GDM1 (cell line): ENCODE measurements around the gene PSMD1.

ENCODE experiments used
- DNase-seq: peaks from one replicate; lab custom pipeline; 2025; lab: John Stamatoyannopoulos, UW

Gene PSMD1

DNA sequence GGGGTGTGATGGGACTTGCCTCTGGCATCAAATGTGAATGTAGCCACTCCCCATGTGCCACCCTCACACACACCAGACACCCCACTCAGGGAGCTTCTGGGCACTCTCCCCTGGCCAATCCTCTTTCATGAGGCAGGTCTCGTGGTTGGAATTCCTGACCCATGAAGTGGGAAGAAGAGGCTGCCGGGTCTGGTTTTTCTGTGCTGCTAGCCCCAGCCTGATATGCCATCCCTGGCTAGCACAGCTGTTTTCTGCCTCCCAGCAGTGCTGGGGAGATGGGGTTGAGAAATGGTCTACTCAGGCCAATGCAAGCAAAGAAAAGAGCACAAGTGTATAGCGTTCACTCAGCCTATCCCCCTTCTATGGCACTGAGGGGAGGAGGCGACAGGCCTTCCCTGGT, 20.5 kb upstream of the PSMD1 start:
- DNase-seq: no peak

DNA sequence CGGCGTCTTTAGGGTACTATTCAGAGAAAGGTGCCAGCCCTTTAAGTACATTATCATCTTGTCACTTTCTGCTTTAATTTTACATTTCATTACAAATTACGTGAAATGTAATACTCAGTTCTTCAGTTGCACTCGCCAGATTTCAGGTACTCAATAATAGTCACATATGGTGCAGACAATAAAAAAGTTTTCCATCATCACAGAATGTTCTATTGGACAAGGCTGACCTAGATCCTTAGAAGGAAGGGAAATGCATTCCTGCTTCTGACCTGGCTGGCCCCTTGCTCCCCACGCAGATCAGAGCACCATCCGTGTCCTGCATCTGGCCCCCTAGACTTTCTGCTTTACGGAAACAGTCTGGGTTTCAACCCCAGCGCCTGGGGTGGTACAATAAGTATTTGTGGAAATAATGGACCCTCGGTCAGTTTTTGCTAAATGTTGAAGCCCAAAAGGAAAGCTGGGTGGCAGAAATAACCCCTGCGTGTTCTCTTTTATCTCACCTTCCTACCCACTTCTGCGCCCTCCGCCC, 20.0 kb upstream of the PSMD1 start:
- DNase-seq: no peak

DNA sequence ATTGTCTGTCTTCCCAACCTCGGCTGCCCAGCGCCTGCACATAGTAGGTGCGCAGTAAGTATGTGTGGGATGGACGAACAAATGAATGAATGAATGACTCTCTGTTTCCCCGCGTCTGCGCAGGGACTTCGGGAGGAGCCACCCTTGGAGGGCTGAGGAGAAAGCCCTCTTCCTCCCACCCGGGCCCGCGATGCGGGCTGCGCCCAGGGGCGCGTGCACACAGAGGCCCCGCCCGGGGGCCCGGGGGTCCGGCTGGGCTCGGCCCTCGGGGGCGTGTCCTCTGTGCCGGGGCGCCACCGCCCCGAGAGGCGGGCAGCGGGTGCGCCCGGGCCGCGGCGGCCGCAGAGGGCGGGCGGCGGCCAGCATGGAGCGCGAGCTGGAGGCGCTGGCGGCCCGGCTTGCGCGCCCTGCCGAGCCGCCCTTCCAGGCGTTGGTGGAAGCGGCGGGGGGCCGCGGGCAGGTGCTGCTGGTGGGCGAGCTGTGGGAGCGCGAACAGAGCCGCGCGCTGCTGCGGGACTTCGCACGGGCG, 19.4 kb upstream of the PSMD1 start, which contains the start of gene C2orf72:
Gene C2orf72 (plus strand): TSS at position 322 of the 529 bp plus-strand sequence. CDS start 43 bp downstream, at position 365.
- no peak for DNase-seq

DNA sequence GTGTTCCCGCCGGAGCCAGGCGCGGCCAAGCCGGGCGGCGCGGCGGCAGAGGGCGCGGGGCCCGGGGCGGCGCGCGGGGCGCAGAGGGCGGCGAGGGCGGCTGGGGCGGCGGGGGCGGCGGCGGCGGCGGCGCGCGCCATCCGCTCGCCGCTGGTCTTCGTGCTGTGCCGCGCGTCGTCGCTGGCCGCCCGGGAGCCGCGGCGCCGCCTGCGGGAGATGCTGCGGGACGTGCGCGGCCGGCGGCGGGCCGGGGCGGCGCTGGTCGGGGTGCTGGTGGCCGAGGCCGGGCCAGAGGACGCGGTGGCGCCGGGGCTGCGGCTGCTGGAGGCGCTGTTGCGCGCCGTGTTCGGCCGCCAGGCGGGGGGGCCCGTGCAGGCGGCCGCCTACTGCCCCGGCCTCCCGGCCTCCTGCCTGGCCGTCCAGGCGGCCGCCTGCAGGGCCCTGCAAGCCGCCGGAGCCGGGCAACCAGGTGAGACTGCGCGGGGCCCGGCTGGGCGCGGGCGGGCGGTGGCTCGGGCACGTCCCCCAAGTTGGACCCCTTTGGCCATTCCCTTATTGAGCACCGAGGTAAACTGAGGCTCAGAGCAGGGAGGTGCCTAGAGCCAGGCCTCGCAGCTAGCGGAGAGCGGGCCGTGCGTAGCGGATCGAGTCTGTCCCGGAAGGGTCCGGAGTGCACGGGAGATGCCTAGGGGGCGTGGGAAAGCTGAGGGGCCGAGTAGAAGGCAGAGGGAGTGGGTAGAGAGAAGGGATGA, 18.8 kb upstream of the PSMD1 start:
- DNase-seq: no peak

DNA sequence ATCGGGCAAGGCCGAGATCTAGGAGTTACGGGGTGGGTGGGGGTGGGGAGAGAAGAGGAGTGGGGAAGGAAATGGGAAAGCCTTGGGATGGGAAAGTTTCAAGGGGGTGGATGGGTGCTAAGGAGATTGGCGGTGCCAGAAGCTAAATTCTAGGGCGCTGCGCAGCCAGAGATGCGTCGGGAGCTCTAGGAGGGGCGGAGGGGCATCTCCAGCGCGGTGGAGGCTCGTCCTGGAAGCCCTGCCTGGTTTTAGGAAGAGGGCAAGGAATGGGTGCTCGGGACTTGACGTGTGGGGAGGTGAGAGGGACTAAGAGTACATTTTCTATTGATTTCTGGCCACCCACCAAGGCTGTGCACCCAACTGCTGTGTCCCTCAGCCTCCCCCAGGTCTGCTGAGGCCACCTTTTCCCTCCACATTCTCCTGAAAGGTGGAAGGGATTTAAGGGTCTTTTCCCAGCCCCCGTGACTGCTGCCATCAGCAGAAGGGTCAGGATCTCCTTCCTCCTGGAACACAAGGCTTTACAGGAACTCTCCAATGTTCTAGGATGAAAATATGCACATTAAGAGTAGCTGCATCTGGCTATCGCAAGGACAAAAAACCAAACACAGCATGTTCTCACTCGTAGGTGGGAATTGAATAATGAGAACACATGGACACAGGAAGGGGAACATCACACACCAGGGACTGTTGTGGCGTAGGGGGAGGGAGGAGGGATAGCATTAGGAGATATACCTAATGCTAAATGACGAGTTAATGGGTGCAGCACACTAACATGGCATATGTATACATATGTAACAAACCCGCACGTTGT, 18.0 kb upstream of the PSMD1 start:
- no peak for DNase-seq

DNA sequence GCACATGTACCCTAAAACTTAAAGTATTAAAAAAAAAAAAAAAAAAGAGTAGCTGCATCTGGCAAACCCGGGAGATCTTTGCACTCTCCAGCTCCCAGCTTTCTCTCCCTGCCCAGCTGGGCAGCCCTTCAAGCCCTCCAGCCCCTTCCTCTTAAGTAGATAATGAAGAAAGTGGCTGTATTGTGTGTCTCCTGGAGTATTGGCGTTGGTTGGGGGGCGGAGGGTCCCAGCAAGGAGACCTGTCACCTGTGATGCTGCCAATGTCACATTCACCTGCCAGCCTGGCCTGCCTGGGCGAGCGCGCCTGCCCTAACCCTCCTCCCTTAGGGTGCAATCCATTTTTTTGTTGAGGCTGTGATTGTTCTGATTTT, 17.4 kb upstream of the PSMD1 start:
- no peak for DNase-seq

DNA sequence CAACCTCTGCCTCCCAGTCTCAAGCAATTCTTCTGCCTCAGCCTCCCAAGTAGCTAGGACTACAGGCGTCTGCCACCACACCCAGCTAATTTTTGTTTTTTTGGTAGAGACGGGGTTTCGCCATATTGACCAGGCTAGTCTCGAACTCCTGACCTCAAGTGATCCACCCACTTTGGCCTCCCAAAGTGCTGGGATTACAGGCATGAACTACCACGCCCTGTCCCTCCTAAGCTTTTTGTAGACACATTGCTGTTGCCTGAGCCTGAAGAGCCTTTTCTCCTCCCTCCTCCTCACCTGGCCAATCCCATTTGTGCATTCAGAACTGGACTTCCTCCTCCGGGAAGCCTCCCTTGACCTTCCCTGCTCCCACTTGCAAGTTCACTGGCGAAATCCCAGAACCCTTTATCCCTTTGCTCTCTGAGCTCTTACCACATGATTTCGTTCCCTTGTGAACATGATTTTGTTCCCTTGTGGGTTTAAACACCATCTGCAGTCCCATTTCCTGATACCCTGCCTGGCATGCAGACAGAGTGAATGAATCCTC, 16.8 kb upstream of the PSMD1 start:
- DNase-seq: no peak

DNA sequence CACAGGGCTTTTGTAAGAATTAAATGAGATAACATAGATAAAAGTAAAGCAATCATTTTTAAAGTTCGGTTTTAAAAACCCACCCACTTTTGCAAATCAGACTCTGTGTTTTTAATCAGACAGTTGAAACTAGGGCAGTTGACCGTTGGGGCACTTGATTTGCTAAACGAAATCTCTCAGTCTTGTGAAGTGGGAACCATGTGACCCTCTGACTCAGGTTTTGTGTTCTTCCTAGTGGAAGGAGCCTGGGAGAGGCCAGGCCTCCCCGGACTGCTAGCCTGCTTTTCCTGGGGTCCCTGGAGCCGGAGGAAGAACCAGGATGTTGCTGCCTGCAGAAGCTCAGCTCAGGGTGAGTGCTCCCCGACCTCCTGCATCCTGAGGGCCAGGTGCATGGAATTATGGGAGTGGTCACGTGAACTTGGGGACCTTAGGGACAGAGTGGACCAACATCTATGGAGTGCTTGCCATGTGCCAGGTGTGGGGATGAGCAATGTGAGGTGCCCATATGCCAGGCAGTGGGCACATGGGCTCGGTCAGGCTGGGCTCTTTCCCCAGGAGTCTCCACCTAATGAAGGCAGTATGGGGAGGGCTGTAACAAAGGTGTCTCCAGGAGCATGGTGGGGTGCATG, 15.5 kb upstream of the PSMD1 start:
- no peak for DNase-seq

DNA sequence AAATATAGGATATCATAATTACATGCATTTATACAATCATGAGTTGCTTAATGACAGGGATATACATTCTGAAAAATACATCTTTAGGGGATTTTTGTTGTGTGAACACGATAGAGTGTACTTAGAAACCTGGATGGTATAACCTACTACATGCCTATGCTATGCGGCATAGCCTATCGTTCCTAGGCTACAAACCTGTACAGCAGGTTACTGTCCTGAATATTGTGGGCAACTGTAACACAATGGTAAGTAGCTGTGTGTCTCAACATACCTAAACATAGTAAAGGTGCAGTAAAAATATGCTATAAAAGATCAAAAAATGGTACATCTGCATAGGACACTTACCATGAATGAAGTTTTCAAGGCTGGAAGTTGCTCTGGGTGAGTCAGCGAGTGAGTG, 12.9 kb upstream of the PSMD1 start:
- no peak for DNase-seq

DNA sequence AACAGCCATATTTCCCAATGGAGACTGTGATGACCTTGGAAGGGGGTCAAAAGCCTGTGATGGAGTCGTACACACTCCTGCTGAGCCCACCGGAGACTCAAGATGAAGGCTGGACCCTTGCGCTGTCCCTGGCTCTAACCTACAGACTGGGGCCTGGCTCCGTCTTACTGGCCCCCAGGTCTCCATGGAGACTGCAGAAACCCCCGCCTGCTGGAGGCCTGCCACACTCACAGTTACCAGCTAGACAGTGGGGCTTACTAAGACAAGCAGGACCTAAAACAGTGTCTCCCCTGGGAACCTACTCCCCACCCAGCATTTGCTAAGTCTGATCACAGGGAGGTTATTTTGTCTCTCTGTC, 9.8 kb upstream of the PSMD1 start:
- DNase-seq: no peak

DNA sequence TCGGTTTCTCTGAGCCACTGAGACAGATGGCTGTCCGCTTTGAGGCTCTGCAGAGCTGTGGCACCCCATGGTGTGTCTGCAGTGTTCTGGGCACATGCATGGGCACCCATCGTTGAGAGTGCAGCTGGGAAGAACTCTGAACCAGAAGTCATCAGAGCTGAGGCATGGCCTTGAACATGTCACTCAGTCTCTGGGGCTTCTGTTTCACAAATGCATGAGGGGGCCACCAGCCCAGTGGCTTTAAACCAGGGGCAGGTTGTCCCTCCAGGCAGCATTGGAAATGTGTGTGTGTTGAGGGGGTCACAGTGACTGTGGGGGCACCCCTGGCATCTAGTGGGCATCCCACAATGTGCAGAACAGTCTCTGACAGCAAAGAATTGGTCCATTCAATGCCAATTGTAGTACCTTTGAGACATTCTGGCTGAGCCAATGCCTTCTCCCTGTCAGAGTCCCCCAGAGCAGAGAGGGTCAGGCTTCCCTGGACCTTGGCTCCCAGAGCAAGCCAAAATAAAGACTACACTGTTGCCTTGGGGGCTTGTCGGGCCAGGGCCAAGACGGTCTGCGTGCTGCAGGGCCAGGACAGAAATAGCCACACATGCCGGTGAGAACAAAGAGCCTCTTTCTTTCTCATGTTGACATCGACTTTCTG, 9.3 kb upstream of the PSMD1 start:
- DNase-seq: no peak

DNA sequence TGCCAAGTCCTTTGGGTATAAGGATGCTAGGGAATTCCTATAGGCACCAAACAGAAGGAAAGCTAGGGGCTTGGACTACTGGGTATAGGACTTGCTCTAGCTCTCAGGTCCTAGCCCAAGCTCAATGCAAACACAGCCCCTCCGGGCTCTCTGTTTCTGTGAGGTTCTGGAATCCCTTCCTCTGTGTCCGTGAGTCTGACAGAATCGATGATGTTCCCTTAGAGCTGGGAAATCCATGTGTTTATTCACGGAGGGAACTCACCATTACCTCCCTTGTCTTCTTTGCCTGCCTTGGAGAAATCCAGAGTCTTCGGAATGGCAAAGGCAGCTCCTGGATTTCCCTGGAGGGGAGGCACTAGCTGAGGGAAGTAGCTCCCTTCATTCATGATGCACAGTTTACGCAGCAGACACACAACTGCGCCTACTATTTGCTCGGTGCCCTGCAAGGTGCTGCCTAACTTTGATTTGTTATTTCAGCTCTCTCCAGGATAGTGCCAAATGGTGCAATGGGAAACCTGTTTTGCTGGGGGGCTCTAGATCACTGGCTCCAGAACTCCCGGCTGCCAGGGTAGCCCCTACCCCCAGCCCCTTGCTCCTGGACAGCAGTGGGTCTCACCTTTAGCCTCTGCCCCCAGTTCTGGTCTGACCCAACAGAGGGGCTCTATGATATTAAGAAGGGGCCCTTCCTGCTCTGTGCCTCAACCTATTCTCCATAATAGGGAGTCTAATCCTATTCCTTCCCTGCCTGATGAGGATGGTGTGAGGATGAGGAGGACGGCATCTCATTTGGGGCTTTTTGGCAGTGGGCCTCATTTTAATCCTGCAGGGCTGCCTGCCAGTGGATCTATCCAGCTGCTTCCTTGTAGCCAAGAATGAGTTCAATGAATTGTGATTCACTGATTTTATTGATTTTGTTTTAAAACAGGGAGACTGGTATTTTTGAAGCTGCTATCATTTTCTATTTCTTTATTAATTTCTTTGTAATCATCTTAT, 8.4 kb upstream of the PSMD1 start:
- DNase-seq: no peak

DNA sequence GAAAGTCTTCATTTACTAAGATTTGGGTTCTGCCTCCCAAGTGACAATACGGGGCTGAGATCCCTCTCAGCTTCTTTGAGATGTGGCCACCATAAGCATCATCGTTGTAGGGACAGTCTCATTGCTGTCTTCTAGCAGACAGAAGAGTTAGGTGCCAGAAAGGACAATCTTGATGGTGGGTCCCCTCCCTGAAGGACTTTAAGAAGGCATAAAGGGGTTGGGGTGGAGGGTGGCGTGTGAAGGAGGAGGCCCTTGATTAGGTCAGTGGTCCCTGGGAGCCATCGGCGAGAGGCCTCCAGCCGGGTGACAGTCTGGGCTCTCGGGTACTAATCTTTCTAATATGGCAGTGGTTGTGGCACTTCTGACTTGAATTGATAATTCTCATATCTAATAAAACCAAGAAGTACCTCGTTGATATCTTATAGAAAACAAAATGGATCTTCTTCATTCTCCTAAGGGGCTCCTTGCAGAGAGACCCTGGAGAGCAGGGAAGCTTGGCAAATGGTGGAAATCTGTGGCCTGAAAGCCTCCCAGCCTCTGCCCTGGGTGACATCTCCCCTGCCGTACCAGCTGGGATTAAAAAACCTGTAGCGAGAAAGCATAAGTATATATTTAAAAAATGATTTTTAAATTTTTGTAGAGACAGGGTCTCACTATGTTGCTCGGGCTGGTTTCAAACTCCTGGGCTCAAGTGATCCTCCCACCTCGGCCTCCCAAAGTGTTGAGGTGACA, 7.2 kb upstream of the PSMD1 start:
- no peak for DNase-seq

DNA sequence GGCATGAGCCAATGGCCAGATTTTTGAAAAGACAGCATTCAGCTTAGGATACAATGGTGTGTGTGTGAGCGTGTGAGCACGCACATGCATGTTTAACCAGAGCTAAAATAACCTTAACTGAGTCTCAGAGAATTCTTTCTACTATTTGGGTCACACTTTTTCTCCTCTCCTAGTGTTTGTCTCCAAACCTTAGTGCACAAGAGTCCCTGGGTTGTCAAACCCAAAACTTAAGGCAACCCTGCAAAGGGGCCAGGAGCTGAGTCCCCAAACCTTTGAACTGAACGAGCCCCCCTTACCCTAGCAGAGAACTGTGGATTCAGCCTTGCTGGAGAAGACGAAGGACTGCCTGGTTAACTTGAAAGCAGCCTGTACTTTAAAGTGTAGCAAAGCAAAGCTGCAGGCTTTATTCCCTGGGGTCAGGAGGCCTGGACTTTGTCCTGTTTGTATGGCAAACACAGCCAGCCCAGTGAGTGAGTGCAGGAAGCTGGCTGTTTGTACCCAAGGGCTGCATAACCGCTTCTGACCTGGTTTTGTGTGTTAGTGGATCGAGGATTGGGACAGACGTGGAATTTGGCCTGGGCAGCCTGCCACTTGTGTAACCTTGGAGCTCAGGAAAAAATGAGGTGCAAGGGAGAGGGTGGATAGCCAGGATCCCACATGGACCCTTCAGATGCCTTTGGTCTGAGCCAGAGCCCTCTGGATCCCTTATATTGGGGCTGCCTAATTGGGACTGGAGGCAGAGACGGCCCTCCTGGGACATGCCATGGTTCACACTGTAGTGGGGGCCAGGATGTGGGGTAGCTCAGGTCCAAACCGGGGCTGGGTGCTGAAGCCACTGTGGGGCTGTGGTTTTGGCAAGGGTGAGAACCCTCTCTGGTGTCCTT, 6.4 kb upstream of the PSMD1 start:
- DNase-seq: no peak

DNA sequence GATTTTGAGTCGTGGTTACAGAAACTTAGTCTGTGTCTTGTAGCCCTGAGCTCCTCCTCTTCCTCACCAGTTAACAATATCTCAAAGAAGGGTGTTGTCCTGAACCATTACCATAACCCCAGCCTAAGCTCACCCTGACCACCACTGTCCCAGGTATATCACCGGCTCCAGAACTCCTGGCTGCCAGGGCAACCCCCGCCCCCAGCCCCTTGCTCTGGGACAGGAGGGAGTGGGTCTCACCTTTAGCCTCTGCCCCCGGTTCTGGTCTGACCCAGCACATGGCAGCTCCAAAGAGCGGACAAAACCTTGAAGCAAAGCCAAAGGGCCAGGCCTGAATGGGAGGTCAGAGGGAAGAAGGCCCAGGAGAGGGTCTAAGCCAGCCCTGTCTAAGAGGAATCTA, 5.6 kb upstream of the PSMD1 start:
- DNase-seq: no peak

DNA sequence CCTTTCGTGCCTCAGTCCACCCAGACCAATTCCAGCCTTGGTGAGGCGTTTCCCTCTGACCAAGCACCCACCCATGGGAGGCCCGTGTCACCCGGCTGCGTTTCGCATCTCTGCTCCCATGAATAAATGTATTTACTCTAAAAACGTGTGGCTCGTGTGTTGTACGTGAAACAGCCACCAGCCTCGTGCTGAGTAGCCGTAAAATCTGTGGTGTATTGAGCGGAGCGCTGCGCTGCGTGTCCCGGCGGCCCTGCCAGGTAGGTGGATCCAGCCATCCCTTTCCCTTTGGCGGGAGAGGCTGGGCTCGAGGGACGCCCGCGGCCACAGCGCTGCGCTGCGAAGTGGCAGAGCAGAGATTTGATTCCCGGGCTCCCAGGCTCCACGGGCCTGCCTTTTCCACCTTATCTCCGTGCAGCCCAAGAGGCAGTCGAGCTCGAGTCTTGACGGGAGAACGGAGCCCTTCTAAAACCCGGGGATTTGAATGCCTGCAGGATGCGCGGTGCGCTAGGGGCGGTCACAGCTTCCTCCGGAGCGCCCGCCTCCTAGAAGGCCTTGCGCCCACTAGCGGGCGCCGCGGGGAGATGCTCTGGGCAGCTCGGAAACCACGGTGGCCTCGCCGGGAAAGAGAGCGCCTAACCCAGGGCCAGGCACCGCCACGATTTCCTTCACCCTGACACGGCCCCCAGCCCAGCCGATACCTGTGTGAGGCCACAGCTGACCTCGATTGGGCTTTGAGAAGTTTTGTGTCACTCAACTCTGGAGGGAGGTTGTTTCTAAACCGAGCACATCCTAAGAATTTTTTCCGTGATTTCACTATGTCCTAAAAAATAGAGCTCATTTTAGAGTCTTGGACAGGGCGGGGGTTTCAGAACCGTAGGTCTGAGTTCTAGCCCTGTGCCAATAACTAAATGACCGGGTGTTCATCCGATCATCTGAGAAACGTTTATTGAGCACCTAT, 3.9 kb upstream of the PSMD1 start:
- DNase-seq: peak; percentile 69

DNA sequence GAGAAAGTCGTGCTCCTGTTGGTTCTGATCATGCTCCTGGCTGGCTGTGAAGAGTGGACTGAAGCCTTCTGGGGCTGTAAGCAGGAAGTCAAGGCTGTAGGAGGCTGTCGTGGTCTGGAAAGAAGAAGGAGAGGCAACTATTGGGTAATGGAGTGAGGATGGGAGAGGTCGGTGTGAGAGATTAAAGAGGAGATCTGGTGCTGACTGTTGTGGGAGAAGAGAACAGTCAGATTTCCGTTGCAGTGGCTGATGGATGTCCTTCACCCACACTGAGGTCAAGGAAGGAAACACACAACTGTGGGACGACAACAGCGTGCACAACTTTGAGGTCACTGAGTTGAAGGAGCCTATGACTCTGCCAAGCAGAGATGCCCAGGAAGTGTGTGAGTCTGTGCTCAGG, 2.8 kb upstream of the PSMD1 start:
- DNase-seq: no peak

DNA sequence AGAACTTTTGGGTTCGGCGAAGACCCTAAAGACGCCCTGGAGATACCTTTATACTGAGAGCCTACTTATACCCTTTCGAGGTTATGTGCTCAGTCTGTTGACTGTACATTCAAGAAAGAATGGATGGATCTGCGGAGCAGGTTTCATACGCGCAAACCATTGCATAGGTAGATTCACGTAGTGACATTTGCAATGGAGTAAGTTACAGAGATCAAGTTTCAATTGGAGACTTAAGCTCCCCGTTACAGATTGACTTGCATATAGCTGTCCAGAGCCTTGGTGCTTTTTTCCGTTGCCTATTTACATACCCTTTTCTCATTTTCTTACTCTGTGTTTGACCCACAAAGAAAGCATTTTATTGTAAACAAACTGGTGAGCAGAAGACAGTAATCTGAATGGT, 923 bp downstream of the PSMD1 start:
- no peak for DNase-seq
